ENCODE results near the gene MUC21.

The MUC21 gene

GRCh38 chr6:31025595-31025994 lies 42.1 kb downstream of the MUC21 start:
- no peaks in the 10 kb centered on the region for H3K4me1 ChIP-seq (ENCODE audit: control insufficient read depth, insufficient read depth, low read length)
- no CpG with 5 or more reads among the region's 4 CpGs for WGBS (ENCODE audit: insufficient coverage, insufficient read length)

GRCh38 chr6:31031095-31031494 lies 47.6 kb downstream of the MUC21 start:
- WGBS (ENCODE audit: insufficient coverage, insufficient read length) = no CpG with 5 or more reads among the region's 6 CpGs
- no peaks in the 10 kb centered on the region for H3K4me1 ChIP-seq (ENCODE audit: control insufficient read depth, insufficient read depth, low read length)
- no peak for DNase-seq (ENCODE audit: low read depth, low spot score)
- H3K27ac ChIP-seq (ENCODE audit: low read length) = no peak overlapping the region
- no peaks in the 10 kb centered on the region for H3K36me3 ChIP-seq (ENCODE audit: control insufficient read depth, insufficient read depth, low read length)
- no peaks in the 10 kb centered on the region for H3K9me3 ChIP-seq (ENCODE audit: control insufficient read depth, insufficient read depth, low read length)
- no peaks in the 10 kb centered on the region for H3K27me3 ChIP-seq (ENCODE audit: control insufficient read depth, insufficient read depth, low read length)
- no peak overlapping the region for H3K4me3 ChIP-seq (ENCODE audit: low read length)

More at GRCh38 chr6:31025595-31025994, 42.1 kb downstream of the MUC21 start:
- Histone ChIP-seq H3K4me3 (ENCODE audit: low read length) (no peak overlapping the region), H3K9me3 (ENCODE audit: control insufficient read depth, insufficient read depth, low read length) (no peaks in the 10 kb centered on the region), H3K27ac (ENCODE audit: low read length) (no peak overlapping the region), H3K27me3 (ENCODE audit: control insufficient read depth, insufficient read depth, low read length) (no peaks in the 10 kb centered on the region), H3K36me3 (ENCODE audit: control insufficient read depth, insufficient read depth, low read length) (no peaks in the 10 kb centered on the region)
- DNase-seq (ENCODE audit: low read depth, low spot score) = no peak

- Histone ChIP-seq H3K36me3 (ENCODE audit: control insufficient read depth, insufficient read depth, low read length) (no peaks in the 10 kb centered on the region), H3K27me3 (ENCODE audit: control insufficient read depth, insufficient read depth, low read length) (no peaks in the 10 kb centered on the region), H3K9me3 (ENCODE audit: control insufficient read depth, insufficient read depth, low read length) (no peaks in the 10 kb centered on the region), H3K27ac (ENCODE audit: low read length) (no peak overlapping the region), H3K4me1 (ENCODE audit: control insufficient read depth, insufficient read depth, low read length) (no peaks in the 10 kb centered on the region), H3K4me3 (ENCODE audit: low read length) (no peak overlapping the region)
- no peak for DNase-seq (ENCODE audit: low read depth, low spot score)
- no CpG with 5 or more reads among the region's 4 CpGs for WGBS (ENCODE audit: insufficient coverage, insufficient read length)
Measured at GRCh38 chr6:31033075-31033474, 49.6 kb downstream of the MUC21 start.

GRCh38 chr6:31035862-31036497 lies 52.5 kb downstream of the MUC21 start:
- Histone ChIP-seq H3K27me3 (ENCODE audit: control insufficient read depth, insufficient read depth, low read length) (no peaks in the 10 kb centered on the region), H3K9me3 (ENCODE audit: control insufficient read depth, insufficient read depth, low read length) (no peaks in the 10 kb centered on the region), H3K4me1 (ENCODE audit: control insufficient read depth, insufficient read depth, low read length) (no peaks in the 10 kb centered on the region), H3K27ac (ENCODE audit: low read length) (no peak overlapping the region), H3K4me3 (ENCODE audit: low read length) (no peak overlapping the region), H3K36me3 (ENCODE audit: control insufficient read depth, insufficient read depth, low read length) (no peaks in the 10 kb centered on the region)
- DNase-seq (ENCODE audit: low read depth, low spot score) = no peak
- no CpG with 5 or more reads among the region's 4 CpGs for WGBS (ENCODE audit: insufficient coverage, insufficient read length)

- Histone ChIP-seq H3K36me3 (ENCODE audit: control insufficient read depth, insufficient read depth, low read length) (no peaks in the 10 kb centered on the region), H3K4me1 (ENCODE audit: control insufficient read depth, insufficient read depth, low read length) (no peaks in the 10 kb centered on the region), H3K27me3 (ENCODE audit: control insufficient read depth, insufficient read depth, low read length) (no peaks in the 10 kb centered on the region), H3K27ac (ENCODE audit: low read length) (no peak overlapping the region), H3K9me3 (ENCODE audit: control insufficient read depth, insufficient read depth, low read length) (no peaks in the 10 kb centered on the region), H3K4me3 (ENCODE audit: low read length) (no peak overlapping the region)
- no CpG with 5 or more reads among the region's 7 CpGs for WGBS (ENCODE audit: insufficient coverage, insufficient read length)
- DNase-seq (ENCODE audit: low read depth, low spot score) = no peak
Measured at GRCh38 chr6:31037169-31037568, 53.7 kb downstream of the MUC21 start.

GRCh38 chr6:31037682-31038081 lies 54.2 kb downstream of the MUC21 start:
- no peaks in the 10 kb centered on the region for H3K27me3 ChIP-seq (ENCODE audit: control insufficient read depth, insufficient read depth, low read length)
- H3K36me3 ChIP-seq (ENCODE audit: control insufficient read depth, insufficient read depth, low read length) = no peaks in the 10 kb centered on the region
- H3K4me1 ChIP-seq (ENCODE audit: control insufficient read depth, insufficient read depth, low read length) = no peaks in the 10 kb centered on the region
- no peak for DNase-seq (ENCODE audit: low read depth, low spot score)
- no peaks in the 10 kb centered on the region for H3K9me3 ChIP-seq (ENCODE audit: control insufficient read depth, insufficient read depth, low read length)
- H3K4me3 ChIP-seq (ENCODE audit: low read length) = no peak overlapping the region
- no CpG with 5 or more reads among the region's 3 CpGs for WGBS (ENCODE audit: insufficient coverage, insufficient read length)
- no peak overlapping the region for H3K27ac ChIP-seq (ENCODE audit: low read length)

GRCh38 chr6:31038559-31038958 lies 55.0 kb downstream of the MUC21 start:
- no peak overlapping the region for H3K4me3 ChIP-seq (ENCODE audit: low read length)
- no peaks in the 10 kb centered on the region for H3K4me1 ChIP-seq (ENCODE audit: control insufficient read depth, insufficient read depth, low read length)
- H3K27ac ChIP-seq (ENCODE audit: low read length) = no peak overlapping the region
- no CpG with 5 or more reads among the region's 8 CpGs for WGBS (ENCODE audit: insufficient coverage, insufficient read length)
- H3K27me3 ChIP-seq (ENCODE audit: control insufficient read depth, insufficient read depth, low read length) = no peaks in the 10 kb centered on the region
- DNase-seq (ENCODE audit: low read depth, low spot score) = no peak
- no peaks in the 10 kb centered on the region for H3K9me3 ChIP-seq (ENCODE audit: control insufficient read depth, insufficient read depth, low read length)
- no peaks in the 10 kb centered on the region for H3K36me3 ChIP-seq (ENCODE audit: control insufficient read depth, insufficient read depth, low read length)

Data from iPS DF 6.9 (cell line).